OCI-LY7 (cell line): Measurements from ENCODE around the gene TMEM45B. TPM values are rescaled to one million over a fixed set of nuclear protein-coding genes. Genes with fewer than 3 reads are reported as not detected.
"Not testable (repeated sequence)": the region's sequence is repeated elsewhere in the genome, so short reads cannot be mapped to it uniquely, and the experiment has no call there.

Experiments used
- BruUV-seq: library from RNA; stranded (reverse); fragments of 400-500 nt; replicated peaks from 2 replicates; lab custom pipeline; 2021; lab: Mats Ljungman, UMichigan
- CTCF ChIA-PET: fragments of 300-600 bp; sonication (Branson Sonifier 250); formaldehyde crosslinking; loops from one replicate; lab custom pipeline; 2022; ENCODE audit warnings: antibody characterized with exemption; ENCODE audit not compliant: unreplicated experiment; lab: Charles Lee
- POLR2A ChIA-PET: fragments of 300-600 bp; sonication (Branson Sonifier 250); formaldehyde crosslinking; loops from one replicate; lab custom pipeline; 2022; ENCODE audit warnings: antibody characterized with exemption; lab: Charles Lee
- DNase-seq: peaks from one replicate; pipeline ENCODE4 v3.0.0-alpha.2; 2015; ENCODE audit warnings: low spot score
- H2AFZ ChIP-seq: fragments of 200-600 bp; sonication (generic), shearing (Covaris generic); 2 replicates; pipeline ENCODE4 v1.6.1; 2014; ENCODE audit warnings: mild to moderate bottlenecking, antibody characterized with exemption, low read length, moderate library complexity
- H3K27ac ChIP-seq: fragments of 200-600 bp; sonication (generic); 2 replicates; pipeline ENCODE4 v1.5.1; 2014; ENCODE audit warnings: mixed run types, low read depth, mild to moderate bottlenecking, moderate library complexity, low read length, inconsistent platforms; ENCODE audit not compliant: poor library complexity, severe bottlenecking
- H3K36me3 ChIP-seq: fragments of 200-600 bp; sonication (generic); 2 replicates; pipeline ENCODE4 v1.6.1; 2014; ENCODE audit warnings: mild to moderate bottlenecking, antibody characterized with exemption, low read length, moderate library complexity, mixed read lengths; ENCODE audit not compliant: insufficient read depth
- H3K4me1 ChIP-seq: fragments of 200-600 bp; sonication (generic); 2 replicates; pipeline ENCODE4 v1.5.1; 2014; ENCODE audit warnings: mild to moderate bottlenecking, low read length; ENCODE audit not compliant: insufficient read depth, poor library complexity, severe bottlenecking
- H3K4me2 ChIP-seq: fragments of 200-600 bp; sonication (generic); 2 replicates; pipeline ENCODE4 v1.6.1; 2014; ENCODE audit warnings: mild to moderate bottlenecking, low read length
- H3K4me3 ChIP-seq: fragments of 200-600 bp; sonication (generic); 2 replicates; pipeline ENCODE4 v1.5.1; 2014; ENCODE audit warnings: mild to moderate bottlenecking, low read depth, low read length; ENCODE audit not compliant: poor library complexity, severe bottlenecking
- H3K79me2 ChIP-seq: fragments of 200-600 bp; sonication (generic); 2 replicates; pipeline ENCODE4 v1.6.1; 2016; ENCODE audit warnings: low read depth, mild to moderate bottlenecking, low read length, moderate library complexity, mixed read lengths; ENCODE audit not compliant: insufficient read depth
- H3K9me2 ChIP-seq: fragments of 200-600 bp; sonication (generic); 2 replicates; pipeline ENCODE4 v1.6.1; 2016; ENCODE audit warnings: mild to moderate bottlenecking, low read length, mixed read lengths; ENCODE audit not compliant: insufficient read depth
- H3K9me3 ChIP-seq: fragments of 200-600 bp; sonication (generic); 2 replicates; pipeline ENCODE4 v1.6.1; 2014; ENCODE audit warnings: mild to moderate bottlenecking, mixed run types, low read length, mixed read lengths
- H4K20me1 ChIP-seq: fragments of 200-600 bp; sonication (generic); 2 replicates; pipeline ENCODE4 v1.6.1; 2014; ENCODE audit warnings: mild to moderate bottlenecking, antibody characterized with exemption, low read length, moderate library complexity, mixed read lengths; ENCODE audit not compliant: insufficient read depth
- CTCF ChIP-seq: fragments of 200-600 bp; sonication (generic); conservative IDR thresholded peaks from 2 replicates; pipeline ENCODE4 v1.5.1; 2014; ENCODE audit warnings: mild to moderate bottlenecking, antibody characterized with exemption, low read length, moderate library complexity, mixed read lengths
- EZH2phosphoT487 ChIP-seq: fragments of 200-600 bp; sonication (generic); IDR thresholded peaks from 2 replicates; pipeline ENCODE4 v1.6.1; 2018; ENCODE audit warnings: low read depth, borderline replicate concordance, mild to moderate bottlenecking, mixed run types, antibody characterized with exemption, low read length, moderate library complexity, mixed read lengths
- intact Hi-C: fragments of 100-400 bp; cut with micrococcal nuclease; formaldehyde crosslinking; loops from one replicate; pipeline ENCODE4 v1.10.0; 2022; ENCODE audit not compliant: unreplicated experiment
- total RNA-seq, 2 experiments: library from RNA; depleted of rRNA in 1 of 2; stranded (reverse); fragments of >200 nt in 1 of 2; shearing (Covaris generic) in 1 of 2; gene quantifications; 2 replicates each; pipeline ENCODE4 v1.2.3, GENCODE V29; 2014 to 2022

TMEM45B gene
- total RNA-seq, 2 experiments from 2014 or later = not detected

- CTCF ChIA-PET = no interaction called here
- DNase-seq = no peak
- BruUV-seq = no TSS peak
- no peaks in the 10 kb centered on the region for H4K20me1 ChIP-seq
- no peaks in the 10 kb centered on the region for H3K79me2 ChIP-seq
- no peaks in the 10 kb centered on the region for H3K9me2 ChIP-seq
- TF ChIP-seq CTCF = no peak
- TF ChIP-seq EZH2phosphoT487 = no peak
- intact Hi-C loops = no loop called here
- H2AFZ ChIP-seq = no peak overlapping the region
- no peak overlapping the region for H3K27ac ChIP-seq
- no peak overlapping the region for H3K4me2 ChIP-seq
- no peaks in the 10 kb centered on the region for H3K4me1 ChIP-seq
- H3K9me3 ChIP-seq = no peaks in the 10 kb centered on the region
- H3K4me3 ChIP-seq = no peak overlapping the region
- POLR2A ChIA-PET = interaction anchor here (0.6 kb wide), 1 partner anchor 539 kb away, joined by 3 read pairs; no protein-coding TSS in a partner anchor
- H3K36me3 ChIP-seq = no peaks in the 10 kb centered on the region
Measured at GRCh38 chr11:129803533-129803932, 12.1 kb upstream of the TMEM45B start.

GRCh38 chr11:129804012-129804411 lies 11.6 kb upstream of the TMEM45B start:
- H3K4me3 ChIP-seq = no peak overlapping the region
- no peaks in the 10 kb centered on the region for H4K20me1 ChIP-seq
- no peak overlapping the region for H2AFZ ChIP-seq
- ChIA-PET CTCF (no interaction called here), POLR2A (no interaction called here)
- no peaks in the 10 kb centered on the region for H3K79me2 ChIP-seq
- H3K27ac ChIP-seq = no peak overlapping the region
- no peaks in the 10 kb centered on the region for H3K36me3 ChIP-seq
- no TSS peak for BruUV-seq
- H3K9me2 ChIP-seq = no peaks in the 10 kb centered on the region
- TF ChIP-seq EZH2phosphoT487 (no peak), CTCF (no peak)
- H3K4me1 ChIP-seq = no peaks in the 10 kb centered on the region
- intact Hi-C loops = no loop called here
- no peaks in the 10 kb centered on the region for H3K9me3 ChIP-seq
- DNase-seq = no peak
- no peak overlapping the region for H3K4me2 ChIP-seq

- DNase-seq, H3K36me3 ChIP-seq, POLR2A ChIA-PET, intact Hi-C loops, H3K4me1 ChIP-seq, H2AFZ ChIP-seq, BruUV-seq, H3K9me2 ChIP-seq, H3K4me2 ChIP-seq, H3K27ac ChIP-seq, H3K79me2 ChIP-seq, CTCF ChIA-PET, H3K9me3 ChIP-seq, H3K4me3 ChIP-seq, H4K20me1 ChIP-seq: not testable (repeated sequence)
Measured at GRCh38 chr11:129808241-129808640, 7.4 kb upstream of the TMEM45B start.
